Thymus (tissue), 11 donors: ENCODE measurements around the gene QSOX2. TPM values are rescaled to one million over a fixed set of nuclear protein-coding genes. Genes with fewer than 3 reads are reported as not detected.

Source experiments
- DNase-seq, 9 donors: peaks; one replicate each; pipeline ENCODE4 v3.0.0-alpha.2; 2013; ENCODE audit warnings: low spot score in 9 of 9, low read depth in 6 of 9, missing footprints in 1 of 9
- H3K27ac ChIP-seq, 2 donors: one replicate each; pipeline ENCODE4 v1.5.1; 2013; ENCODE audit warnings: control low read depth in 1 of 2, low read depth in 1 of 2, low read length in 1 of 2, mild to moderate bottlenecking in 1 of 2, moderate library complexity in 1 of 2
- H3K27me3 ChIP-seq, 2 donors: one replicate each; pipeline ENCODE4 v1.5.1; 2013; ENCODE audit warnings: low read length in 1 of 2; ENCODE audit not compliant: control insufficient read depth in 2 of 2, insufficient read depth in 1 of 2
- H3K36me3 ChIP-seq, 2 donors: one replicate each; pipeline ENCODE4 v1.5.1; 2013; ENCODE audit warnings: low read length in 1 of 2, mild to moderate bottlenecking in 1 of 2, moderate library complexity in 1 of 2; ENCODE audit not compliant: control insufficient read depth in 2 of 2, insufficient read depth in 2 of 2
- H3K4me1 ChIP-seq, 2 donors: one replicate each; pipeline ENCODE4 v1.5.1; 2013; ENCODE audit warnings: low read length in 2 of 2; ENCODE audit not compliant: control insufficient read depth in 2 of 2, insufficient read depth in 2 of 2
- H3K4me3 ChIP-seq, 2 donors: one replicate each; pipeline ENCODE4 v1.5.1; 2013; ENCODE audit warnings: low read length in 2 of 2, control low read depth in 1 of 2, mild to moderate bottlenecking in 1 of 2
- H3K9me3 ChIP-seq, 2 donors: one replicate each; pipeline ENCODE4 v1.5.1; 2013; ENCODE audit warnings: low read length in 1 of 2, mild to moderate bottlenecking in 1 of 2; ENCODE audit not compliant: control insufficient read depth in 2 of 2, insufficient read depth in 1 of 2
- WGBS: extraction: QIAGEN DNeasy Blood & Tissue Kit; methylation state at CpG from one replicate; pipeline ENCODE4 v1.1.7; 2013; 5-methylcytosine and 5-hydroxymethylcytosine counted together
- polyA plus RNA-seq: library from polyadenylated mRNA; stranded (reverse); fragments of 200-250 nt; gene quantifications from one replicate; pipeline ENCODE4 v1.2.3, GENCODE V29; 2013
- total RNA-seq: library from RNA; stranded (reverse); fragments of 120-200 nt; gene quantifications from one replicate; pipeline ENCODE4 v1.2.4, GENCODE V29; 2013
- donor health status: healthy.

QSOX2 gene
- total and polyA plus RNA-seq, 2 donors: 3.9 to 11.5 TPM

GRCh38 chr9:136186386-136186785, 59.2 kb downstream of the QSOX2 start:
- WGBS: 82% methylated on average over 14 of the region's 14 CpGs
- no peak for DNase-seq
- H3K27me3 ChIP-seq: peaks cover 20 to 74% of the 10 kb centered on the region in 2 donors
- H3K4me3 ChIP-seq: no peak overlapping the region
- no peak overlapping the region for H3K27ac ChIP-seq
- H3K36me3 ChIP-seq: no peaks in the 10 kb centered on the region
- no peaks in the 10 kb centered on the region for H3K4me1 ChIP-seq
- no peaks in the 10 kb centered on the region for H3K9me3 ChIP-seq

- 82% methylated on average over 32 of the region's 32 CpGs for WGBS
- DNase-seq: no peak
- Histone ChIP-seq H3K9me3 (no peaks in the 10 kb centered on the region), H3K27ac (no peak overlapping the region), H3K4me1 (no peaks in the 10 kb centered on the region), H3K36me3 (no peaks in the 10 kb centered on the region), H3K4me3 (no peak overlapping the region), H3K27me3 (peaks cover 14 to 68% of the 10 kb centered on the region in 2 donors)
Measured at GRCh38 chr9:136185596-136186366, 59.8 kb downstream of the QSOX2 start.

GRCh38 chr9:136185066-136185465, 60.5 kb downstream of the QSOX2 start:
- no peaks in the 10 kb centered on the region for H3K4me1 ChIP-seq
- H3K27me3 ChIP-seq: peaks cover 9 to 64% of the 10 kb centered on the region in 2 donors
- H3K27ac ChIP-seq: no peak overlapping the region
- WGBS: 70% methylated on average over 19 of the region's 19 CpGs
- H3K4me3 ChIP-seq: no peak overlapping the region
- no peak for DNase-seq
- H3K9me3 ChIP-seq: no peaks in the 10 kb centered on the region
- H3K36me3 ChIP-seq: no peaks in the 10 kb centered on the region

DNA sequence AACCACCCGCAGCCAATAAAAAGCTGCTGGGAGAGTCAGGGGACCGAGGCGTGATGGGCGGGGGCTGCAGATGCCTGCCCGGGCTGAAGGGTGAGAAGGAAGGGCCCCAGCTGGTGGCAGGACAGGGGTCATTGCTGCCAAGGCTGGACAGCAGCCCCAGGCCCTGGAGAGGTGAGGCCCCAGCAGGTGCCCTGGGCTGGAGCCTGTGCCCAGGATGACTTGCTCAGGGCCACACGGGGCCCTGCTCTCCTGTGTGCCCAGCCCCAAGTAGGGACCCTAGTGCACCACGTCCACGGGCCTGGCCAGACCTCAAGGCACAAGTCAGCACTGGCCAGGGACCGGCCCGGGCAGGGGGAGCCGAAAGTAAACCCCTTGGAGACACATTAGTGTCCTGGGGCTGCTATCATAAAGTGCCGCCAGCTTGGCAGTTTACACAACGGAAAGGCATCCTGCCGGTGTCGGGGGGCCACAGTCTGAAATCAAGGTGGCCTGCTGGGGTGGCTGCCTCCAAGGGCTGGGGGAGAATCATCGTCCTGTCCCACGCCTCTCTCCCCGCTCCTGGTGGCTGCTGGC, 62.7 kb downstream of the QSOX2 start:
- 90% methylated on average over 18 of the region's 18 CpGs for WGBS
- no peak for DNase-seq
- Histone ChIP-seq H3K27me3 (peaks cover 2 to 62% of the 10 kb centered on the region in 2 donors), H3K36me3 (no peaks in the 10 kb centered on the region), H3K27ac (no peak overlapping the region), H3K9me3 (no peaks in the 10 kb centered on the region), H3K4me1 (no peaks in the 10 kb centered on the region), H3K4me3 (no peak overlapping the region)

GRCh38 chr9:136182420-136182787, 63.2 kb downstream of the QSOX2 start:
- H3K27me3 ChIP-seq: peaks cover 2 to 56% of the 10 kb centered on the region in 2 donors
- DNase-seq: no peak
- H3K4me1 ChIP-seq: no peaks in the 10 kb centered on the region
- H3K36me3 ChIP-seq: no peaks in the 10 kb centered on the region
- H3K27ac ChIP-seq: no peak overlapping the region
- H3K4me3 ChIP-seq: no peak overlapping the region
- no peaks in the 10 kb centered on the region for H3K9me3 ChIP-seq
- 94% methylated on average over 14 of the region's 14 CpGs for WGBS

DNA sequence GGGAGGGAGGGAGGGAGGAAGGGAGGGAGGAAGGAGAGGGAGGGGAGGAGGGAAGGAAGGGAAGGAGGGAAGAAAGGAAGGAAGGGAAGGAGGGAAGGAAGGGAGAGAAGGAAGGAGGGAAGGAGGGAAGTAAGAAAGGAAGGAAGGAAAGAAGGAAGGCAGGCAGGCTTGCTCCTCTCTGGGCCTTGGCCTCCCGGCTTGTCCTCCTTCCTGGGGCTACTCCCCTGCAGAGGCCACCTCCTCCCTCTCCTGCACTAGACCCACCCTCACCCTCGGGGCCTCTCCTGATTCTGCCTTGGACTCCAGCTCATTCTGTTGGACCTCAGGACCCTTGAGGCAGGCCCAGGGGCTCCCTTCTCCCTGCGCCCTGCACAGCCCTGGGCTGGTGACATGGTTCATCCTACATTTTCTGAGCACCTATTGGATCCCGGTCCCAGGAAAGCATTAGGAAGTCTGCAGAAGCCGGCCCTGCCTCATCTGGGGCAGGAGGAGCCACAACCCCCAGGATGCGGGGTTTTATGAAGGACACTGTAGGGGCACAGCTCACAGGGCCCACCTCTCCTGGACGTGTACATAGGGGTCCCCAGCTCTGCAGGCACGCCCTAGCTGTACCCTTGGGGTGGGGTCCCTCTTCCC, 63.7 kb downstream of the QSOX2 start:
- Histone ChIP-seq H3K4me1 (no peaks in the 10 kb centered on the region), H3K27ac (no peak overlapping the region), H3K27me3 (peaks cover 2 to 51% of the 10 kb centered on the region in 2 donors), H3K4me3 (no peak overlapping the region), H3K36me3 (no peaks in the 10 kb centered on the region), H3K9me3 (no peaks in the 10 kb centered on the region)
- 77% methylated on average over 8 of the region's 8 CpGs for WGBS
- no peak for DNase-seq

DNA sequence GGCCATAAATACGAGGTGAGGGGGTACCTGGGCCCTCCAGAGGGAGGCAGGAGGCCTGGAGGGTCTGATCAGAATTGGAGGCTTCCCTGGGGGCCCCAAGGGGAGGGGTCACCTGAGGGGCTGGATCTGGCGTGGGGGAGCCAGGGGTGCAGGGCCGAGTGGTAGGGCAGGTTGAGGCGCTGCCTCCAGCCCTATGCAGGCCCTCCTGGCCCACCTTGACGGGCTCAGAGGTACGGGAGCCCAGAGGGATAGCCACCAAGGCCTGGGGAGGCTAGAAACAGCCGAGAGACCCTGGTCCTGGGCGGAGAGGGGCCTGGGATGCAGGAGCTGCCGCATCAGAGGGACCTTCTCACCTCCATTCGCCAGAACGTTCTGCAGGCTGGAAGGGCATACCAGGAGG, 65.0 kb downstream of the QSOX2 start:
- no peak for DNase-seq
- Histone ChIP-seq H3K4me3 (no peak overlapping the region), H3K4me1 (no peaks in the 10 kb centered on the region), H3K27ac (no peak overlapping the region), H3K27me3 (peaks cover 2 to 45% of the 10 kb centered on the region in 2 donors), H3K9me3 (no peaks in the 10 kb centered on the region), H3K36me3 (no peaks in the 10 kb centered on the region)
- WGBS: 86% methylated on average over 11 of the region's 11 CpGs

- Histone ChIP-seq H3K9me3 (no peaks in the 10 kb centered on the region), H3K27ac (no peak overlapping the region), H3K36me3 (no peaks in the 10 kb centered on the region), H3K4me1 (no peaks in the 10 kb centered on the region), H3K27me3 (peaks cover 0 to 38% of the 10 kb centered on the region in 2 donors), H3K4me3 (no peak overlapping the region)
- WGBS: 95% methylated on average over 13 of the region's 13 CpGs
- no peak for DNase-seq
Measured at GRCh38 chr9:136179761-136180160, 65.9 kb downstream of the QSOX2 start.

DNA sequence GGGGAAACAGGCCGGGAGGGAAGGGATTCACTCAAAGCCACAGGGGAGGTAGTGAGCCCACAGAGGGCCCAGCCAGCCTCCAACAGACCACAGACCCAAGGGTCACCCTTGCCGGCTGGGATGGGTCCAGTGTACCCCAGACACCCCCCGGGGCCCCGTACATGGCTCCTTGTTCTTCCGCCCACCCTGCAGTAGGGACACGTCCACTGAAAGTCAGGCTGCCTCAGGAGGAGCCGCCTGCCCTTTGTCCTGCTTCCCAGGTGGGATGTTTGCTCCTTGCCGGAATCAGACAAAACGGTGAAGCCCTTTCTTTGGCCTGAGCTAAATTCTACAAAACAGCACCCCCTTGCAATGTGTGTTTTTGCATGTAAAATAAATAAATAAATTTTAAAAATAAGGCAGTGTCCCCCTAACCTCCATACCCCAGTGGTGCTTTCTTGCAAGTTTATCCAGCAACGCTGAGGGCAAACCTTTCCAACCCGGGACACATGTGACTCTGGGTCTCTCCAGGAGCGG, 66.5 kb downstream of the QSOX2 start:
- WGBS: 81% methylated on average over 12 of the region's 12 CpGs
- Histone ChIP-seq H3K9me3 (no peaks in the 10 kb centered on the region), H3K27ac (no peak overlapping the region), H3K27me3 (peaks cover 0 to 38% of the 10 kb centered on the region in 2 donors), H3K36me3 (no peaks in the 10 kb centered on the region), H3K4me1 (no peaks in the 10 kb centered on the region), H3K4me3 (no peak overlapping the region)
- DNase-seq: no peak
